Lung (tissue), 12 donors: ENCODE measurements around the gene MATN1. TPM values are rescaled to one million over a fixed set of nuclear protein-coding genes. Genes with fewer than 3 reads are reported as not detected.
A peak's percentile ranks its signal among the peaks of the same experiment; 100 is the strongest.

Experiments used
- ATAC-seq: fragments of 200-7000 bp; cut with Tn5 transposase; one replicate; pipeline ENCODE4 v1.9.1; 2020; ENCODE audit warnings: moderate number of reproducible peaks; ENCODE audit not compliant: insufficient read depth, low FRiP score
- DNase-seq, 3 donors: peaks; one replicate each; pipeline ENCODE4 v3.0.0-alpha.2; 2013 to 2017
- H3K27ac ChIP-seq, 2 donors: one replicate each; pipeline ENCODE4 v1.5.1; 2013; ENCODE audit warnings: mild to moderate bottlenecking in 2 of 2, moderate library complexity in 2 of 2, control low read depth in 1 of 2, inconsistent platforms in 1 of 2, low read depth in 1 of 2, low read length in 1 of 2
- H3K27me3 ChIP-seq, 3 donors: one replicate each; pipeline ENCODE4 v1.5.1; 2013; ENCODE audit warnings: low read length in 2 of 3; ENCODE audit not compliant: control insufficient read depth in 3 of 3, insufficient read depth in 3 of 3
- H3K36me3 ChIP-seq, 4 donors: one replicate each; pipeline ENCODE4 v1.5.1; 2013; ENCODE audit warnings: low read length in 4 of 4, mild to moderate bottlenecking in 1 of 4, moderate library complexity in 1 of 4; ENCODE audit not compliant: control insufficient read depth in 4 of 4, insufficient read depth in 4 of 4
- H3K4me1 ChIP-seq, 5 donors: one replicate each; pipeline ENCODE4 v1.5.1; 2013; ENCODE audit warnings: low read length in 5 of 5, mild to moderate bottlenecking in 2 of 5, moderate library complexity in 1 of 5; ENCODE audit not compliant: control insufficient read depth in 5 of 5, insufficient read depth in 5 of 5
- H3K4me3 ChIP-seq: one replicate; pipeline ENCODE4 v1.5.1; 2013; ENCODE audit warnings: mild to moderate bottlenecking, control low read depth, moderate library complexity
- H3K9ac ChIP-seq, 2 donors: one replicate each; pipeline ENCODE4 v1.5.1; 2013; ENCODE audit warnings: low read length in 2 of 2, control low read depth in 1 of 2; ENCODE audit not compliant: insufficient read depth in 1 of 2
- H3K9me3 ChIP-seq, 4 donors: one replicate each; pipeline ENCODE4 v1.5.1; 2013; ENCODE audit warnings: low read length in 3 of 4, mild to moderate bottlenecking in 1 of 4, moderate library complexity in 1 of 4; ENCODE audit not compliant: control insufficient read depth in 4 of 4, insufficient read depth in 3 of 4
- CTCF ChIP-seq: IDR thresholded peaks from 2 replicates; pipeline ENCODE4 v1.5.1; 2012; ENCODE audit warnings: mild to moderate bottlenecking; ENCODE audit errors: control extremely low read depth, extremely low read depth
- WGBS, 2 donors: extraction: QIAGEN DNeasy Blood & Tissue Kit; methylation state at CpG; one replicate each; pipeline ENCODE4 v1.1.7; 2013; 5-methylcytosine and 5-hydroxymethylcytosine counted together
- polyA plus RNA-seq, 2 donors: library from polyadenylated mRNA; stranded (reverse); fragments of 200-250 nt; gene quantifications; one replicate each; pipeline ENCODE4 v1.2.1, GENCODE V29; 2013
- total RNA-seq, 2 donors: library from RNA; depleted of rRNA in 1 of 2; stranded (reverse); fragments of >200 nt in 1 of 2; gene quantifications; one replicate each; pipeline ENCODE4 v1.2.1, GENCODE V29; 2014 to 2021
- donor health status: control.
- donor health status: control.
- donor health status: Bipolar disorder and iron deficiency.
- donor health status: healthy.
- donor health status: DM: yes; HTN: yes; CAD: no.

MATN1 gene
- total and polyA plus RNA-seq, 4 donors: 0.15 to 0.57 (median 0.17) TPM

GRCh38 chr1:30695439-30695841 is 27.9 kb downstream of the MATN1 start:
- Histone ChIP-seq H3K9ac (no peak overlapping the region), H3K4me3 (no peak overlapping the region), H3K27me3 (no peaks in the 10 kb centered on the region), H3K27ac (no peak overlapping the region), H3K4me1 (peaks cover 0 to 3% (median 0%) of the 10 kb centered on the region in 5 donors), H3K9me3 (no peaks in the 10 kb centered on the region), H3K36me3 (no peaks in the 10 kb centered on the region)
- 55 to 58% methylated on average over 6 of the region's 6 CpGs for WGBS, 2 donors
- DNase-seq (peak; percentile 22 to 88 (median 42)), ATAC-seq (no peak)
- TF ChIP-seq CTCF: no peak

GRCh38 chr1:30694280-30695175 is 28.9 kb downstream of the MATN1 start:
- TF ChIP-seq CTCF: no peak
- Histone ChIP-seq H3K4me1 (peaks cover 0 to 3% (median 0%) of the 10 kb centered on the region in 5 donors), H3K27ac (no peak overlapping the region), H3K9ac (no peak overlapping the region), H3K4me3 (no peak overlapping the region), H3K36me3 (no peaks in the 10 kb centered on the region), H3K9me3 (no peaks in the 10 kb centered on the region), H3K27me3 (no peaks in the 10 kb centered on the region)
- 72 to 82% methylated on average over 8 of the region's 8 CpGs for WGBS, 2 donors
- DNase-seq (peak in 1 of 3 donors; percentile 8), ATAC-seq (no peak)

- Histone ChIP-seq H3K9me3 (no peaks in the 10 kb centered on the region), H3K4me3 (no peak overlapping the region), H3K27me3 (no peaks in the 10 kb centered on the region), H3K4me1 (peaks cover 0 to 3% (median 0%) of the 10 kb centered on the region in 5 donors), H3K27ac (no peak overlapping the region), H3K36me3 (no peaks in the 10 kb centered on the region), H3K9ac (no peak overlapping the region)
- ATAC-seq: no peak
- WGBS, 2 donors: 71 to 90% methylated on average over 5 of the region's 5 CpGs
- TF ChIP-seq CTCF: no peak
- no peak for DNase-seq
Measured at GRCh38 chr1:30693822-30694221, 29.6 kb downstream of the MATN1 start.
